OCI-LY3 (cell line): ENCODE results near the gene SLX9.

Experiments used
- H2AFZ ChIP-seq: fragments of 200-600, 300-600 bp; shearing (Covaris generic); 2 replicates; pipeline ENCODE4 v1.6.0; 2014; ENCODE audit warnings: antibody characterized with exemption, low read depth, low read length
- H3K27ac ChIP-seq: fragments of 200-600, 300-600 bp; sonication (generic); 2 replicates; pipeline ENCODE4 v1.5.1; 2014; ENCODE audit warnings: mild to moderate bottlenecking, low read length, moderate library complexity, mixed read lengths
- H3K27me3 ChIP-seq: fragments of 200-600, 300-600 bp; sonication (generic); 2 replicates; pipeline ENCODE4 v1.6.1; 2014; ENCODE audit warnings: low read depth, low read length, mixed read lengths
- H3K36me3 ChIP-seq: fragments of 200-600, 300-600 bp; sonication (generic); replicated peaks from 2 replicates; pipeline ENCODE3; 2014; ENCODE audit warnings: low read depth, low read length, mixed read lengths
- H3K4me1 ChIP-seq: fragments of 300-600, 200-600 bp; sonication (generic); 2 replicates; pipeline ENCODE4 v1.6.1; 2014; ENCODE audit warnings: low read length, mixed read lengths
- H3K4me2 ChIP-seq: fragments of 200-600, 300-600 bp; sonication (generic); 2 replicates; pipeline ENCODE4 v1.6.1; 2014; ENCODE audit warnings: low read length, mixed read lengths
- H3K4me3 ChIP-seq: fragments of 300-600, 200-600 bp; sonication (generic); 2 replicates; pipeline ENCODE4 v1.5.1; 2014; ENCODE audit warnings: antibody characterized with exemption, mild to moderate bottlenecking, low read length, moderate library complexity
- H3K79me2 ChIP-seq: fragments of 300-600, 200-600 bp; shearing (Covaris generic); 2 replicates; pipeline ENCODE4 v1.6.1; 2014; ENCODE audit warnings: mild to moderate bottlenecking, low read length, mixed read lengths
- H3K9ac ChIP-seq: fragments of 300-600, 200-600 bp; shearing (Covaris generic); 2 replicates; pipeline ENCODE4 v1.6.0; 2014; ENCODE audit warnings: mild to moderate bottlenecking, low read length, moderate library complexity
- H3K9me3 ChIP-seq: fragments of 200-600, 300-600 bp; shearing (Covaris generic); 2 replicates; pipeline ENCODE4 v1.6.1; 2014; ENCODE audit warnings: low read length, mixed read lengths; ENCODE audit not compliant: insufficient read depth
- H4K20me1 ChIP-seq: fragments of 200-600, 300-600 bp; sonication (generic); 2 replicates; pipeline ENCODE4 v1.6.1; 2016; ENCODE audit warnings: low read length, mixed read lengths; ENCODE audit not compliant: insufficient read depth
- CTCF ChIP-seq: fragments of 200-600, 300-600 bp; sonication (generic); IDR thresholded peaks from 2 replicates; pipeline ENCODE4 v1.5.1; 2014; ENCODE audit warnings: antibody characterized with exemption, low read length, low read depth
- EZH2phosphoT487 ChIP-seq: fragments of 200-600 bp; shearing (Covaris generic); IDR thresholded peaks from 2 replicates; pipeline ENCODE4 v1.6.1; 2018; ENCODE audit warnings: antibody characterized with exemption, mixed run types, low read depth

SLX9 gene

GRCh38 chr21:44960141-44961092, 20.6 kb downstream of the SLX9 start:
- H3K36me3 ChIP-seq: peaks cover 7% of the 10 kb centered on the region
- no peak overlapping the region for H2AFZ ChIP-seq
- no peaks in the 10 kb centered on the region for H3K4me1 ChIP-seq
- no peaks in the 10 kb centered on the region for H3K27me3 ChIP-seq
- H3K79me2 ChIP-seq: peaks cover 16% of the 10 kb centered on the region; the same call in 1 of the 2 replicates
- H3K9me3 ChIP-seq: no peaks in the 10 kb centered on the region
- TF ChIP-seq CTCF (no peak), EZH2phosphoT487 (no peak)
- no peak overlapping the region for H3K27ac ChIP-seq
- no peak overlapping the region for H3K4me3 ChIP-seq
- H4K20me1 ChIP-seq: no peaks in the 10 kb centered on the region
- H3K4me2 ChIP-seq: no peak overlapping the region
- H3K9ac ChIP-seq: no peak overlapping the region

- Histone ChIP-seq H3K27ac (no peak overlapping the region), H3K9ac (no peak overlapping the region), H2AFZ (no peak overlapping the region), H3K9me3 (no peaks in the 10 kb centered on the region), H3K27me3 (no peaks in the 10 kb centered on the region), H3K36me3 (peaks cover 7% of the 10 kb centered on the region), H3K4me2 (no peak overlapping the region), H3K4me3 (no peak overlapping the region), H3K4me1 (no peaks in the 10 kb centered on the region), H4K20me1 (no peaks in the 10 kb centered on the region), H3K79me2 (peaks cover 6% of the 10 kb centered on the region; the same call in 1 of the 2 replicates)
- TF ChIP-seq EZH2phosphoT487 (no peak), CTCF (no peak)
Observed at GRCh38 chr21:44962403-44962966, 22.7 kb downstream of the SLX9 start.

GRCh38 chr21:44964381-44964780, 24.6 kb downstream of the SLX9 start:
- H3K4me2 ChIP-seq: no peak overlapping the region
- H3K79me2 ChIP-seq: peaks cover 6% of the 10 kb centered on the region; the same call in 1 of the 2 replicates
- peaks cover 7% of the 10 kb centered on the region for H3K36me3 ChIP-seq
- no peaks in the 10 kb centered on the region for H3K27me3 ChIP-seq
- TF ChIP-seq EZH2phosphoT487 (no peak), CTCF (no peak)
- no peak overlapping the region for H3K9ac ChIP-seq
- no peaks in the 10 kb centered on the region for H3K9me3 ChIP-seq
- H2AFZ ChIP-seq: no peak overlapping the region
- no peaks in the 10 kb centered on the region for H4K20me1 ChIP-seq
- H3K4me3 ChIP-seq: no peak overlapping the region
- H3K27ac ChIP-seq: no peak overlapping the region
- H3K4me1 ChIP-seq: no peaks in the 10 kb centered on the region
